Spinal cord (tissue), 10 donors: ENCODE measurements around the gene HDLBP. TPM values are rescaled to one million over a fixed set of nuclear protein-coding genes. Genes with fewer than 3 reads are reported as not detected.

Experiments
- DNase-seq, 6 donors: peaks; one replicate each; pipeline versions ENCODE4 v3.0.0 to v3.0.0-alpha.2; 2013 to 2015; ENCODE audit warnings: low spot score in 6 of 6, low read depth in 4 of 6
- H3K27ac ChIP-seq: one replicate; pipeline ENCODE4 v1.5.1; 2013; ENCODE audit warnings: low read depth, low read length, control low read depth
- H3K27me3 ChIP-seq: one replicate; pipeline ENCODE4 v1.6.1; 2013; ENCODE audit warnings: low read length; ENCODE audit not compliant: control insufficient read depth, insufficient read depth
- H3K36me3 ChIP-seq: one replicate; pipeline ENCODE4 v1.6.1; 2013; ENCODE audit warnings: low read length; ENCODE audit not compliant: control insufficient read depth, insufficient read depth
- H3K4me1 ChIP-seq: one replicate; pipeline ENCODE4 v1.6.1; 2013; ENCODE audit warnings: low read length; ENCODE audit not compliant: control insufficient read depth, insufficient read depth
- H3K4me3 ChIP-seq: one replicate; pipeline ENCODE4 v1.5.1; 2013; ENCODE audit warnings: low read depth, low read length, control low read depth
- H3K9me3 ChIP-seq: one replicate; pipeline ENCODE4 v1.6.1; 2013; ENCODE audit warnings: low read length; ENCODE audit not compliant: control insufficient read depth, insufficient read depth
- WGBS: methylation state at CpG from one replicate; pipeline ENCODE4 v1.1.5; 2013; ENCODE audit warnings: missing lambda C conversion rate; ENCODE audit not compliant: insufficient coverage; 5-methylcytosine and 5-hydroxymethylcytosine counted together
- polyA plus RNA-seq, 2 donors: library from polyadenylated mRNA; unstranded; fragments of 120-200 nt; gene quantifications; one replicate each; pipeline ENCODE4 v1.2.1, GENCODE V29; 2013; ENCODE audit not compliant: insufficient read length in 2 of 2
- total RNA-seq, 2 donors: library from RNA; depleted of rRNA in 1 of 2; stranded (reverse); fragments of 120-200 nt in 1 of 2; fragments of >200 nt in 1 of 2; gene quantifications; one replicate each; pipeline versions ENCODE4 v1.2.3 to v1.2.4, GENCODE V29; 2013 to 2014
- donor health status: healthy.

HDLBP gene
- total and polyA plus RNA-seq, 4 donors: 230 to 355 (median 287) TPM

DNA sequence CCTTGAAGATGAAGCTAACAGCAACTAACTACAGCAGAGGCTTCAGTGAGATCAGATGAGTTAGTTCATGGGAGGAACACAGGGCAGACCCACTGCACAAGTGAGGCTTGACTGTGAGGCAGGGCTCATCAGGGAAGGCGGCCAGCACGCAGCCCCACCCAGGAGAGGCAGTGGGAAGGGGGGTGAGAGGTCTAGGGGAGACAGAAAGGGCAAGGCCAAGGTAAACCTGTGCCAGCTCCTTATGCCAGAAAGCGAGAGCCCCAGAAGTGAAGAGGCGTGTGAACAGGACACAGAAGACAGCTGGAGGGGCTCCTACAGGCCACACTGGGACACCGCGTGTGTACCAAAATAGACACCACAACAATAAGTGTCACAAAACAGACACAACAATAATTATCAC, 78.4 kb downstream of the HDLBP start:
- no peak for DNase-seq
- Histone ChIP-seq H3K27ac (no peak overlapping the region), H3K27me3 (no peaks in the 10 kb centered on the region), H3K36me3 (peaks cover 95% of the 10 kb centered on the region), H3K4me1 (no peaks in the 10 kb centered on the region), H3K4me3 (no peak overlapping the region), H3K9me3 (no peaks in the 10 kb centered on the region)
- 86% methylated on average over 3 of the region's 6 CpGs for WGBS

DNA sequence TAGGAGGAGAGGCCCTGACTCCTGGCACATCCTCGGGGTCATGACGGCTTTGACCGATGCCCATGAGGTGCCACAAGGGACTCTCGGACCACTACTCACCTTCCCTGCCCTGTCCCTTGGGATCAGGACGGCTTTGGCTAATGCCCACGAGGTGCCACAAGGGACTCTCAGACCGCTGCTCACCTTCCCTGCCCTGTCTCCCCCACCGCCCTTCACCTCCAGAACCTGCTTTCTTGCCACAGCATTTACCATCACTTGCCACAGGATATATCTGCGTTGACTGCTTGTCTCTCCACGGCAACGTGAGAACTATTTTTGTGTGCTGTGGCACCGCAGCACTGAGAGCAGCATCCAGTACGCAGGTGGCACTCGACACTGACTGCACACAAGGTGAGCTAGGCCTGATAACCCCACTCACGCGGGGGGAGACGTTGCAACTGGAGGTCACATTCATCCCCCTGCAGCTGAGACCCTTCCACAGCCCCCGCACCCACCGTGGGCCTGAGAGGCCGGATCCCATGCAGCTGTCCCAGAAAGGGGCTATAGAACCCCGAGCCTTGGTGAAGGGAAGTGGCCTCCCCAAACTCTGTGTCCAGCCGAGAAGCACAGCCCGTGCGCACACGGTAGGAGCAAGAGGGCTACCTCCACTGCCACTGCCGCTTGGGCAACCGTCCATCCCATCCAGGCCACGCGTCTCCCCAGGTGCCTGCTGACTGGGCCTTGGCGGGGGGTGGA, 79.4 kb downstream of the HDLBP start:
- H3K27ac ChIP-seq: no peak overlapping the region
- peaks cover 97% of the 10 kb centered on the region for H3K36me3 ChIP-seq
- DNase-seq: no peak
- WGBS: 93% methylated on average over 27 of the region's 30 CpGs
- H3K4me3 ChIP-seq: no peak overlapping the region
- H3K4me1 ChIP-seq: no peaks in the 10 kb centered on the region
- H3K27me3 ChIP-seq: no peaks in the 10 kb centered on the region
- no peaks in the 10 kb centered on the region for H3K9me3 ChIP-seq

DNA sequence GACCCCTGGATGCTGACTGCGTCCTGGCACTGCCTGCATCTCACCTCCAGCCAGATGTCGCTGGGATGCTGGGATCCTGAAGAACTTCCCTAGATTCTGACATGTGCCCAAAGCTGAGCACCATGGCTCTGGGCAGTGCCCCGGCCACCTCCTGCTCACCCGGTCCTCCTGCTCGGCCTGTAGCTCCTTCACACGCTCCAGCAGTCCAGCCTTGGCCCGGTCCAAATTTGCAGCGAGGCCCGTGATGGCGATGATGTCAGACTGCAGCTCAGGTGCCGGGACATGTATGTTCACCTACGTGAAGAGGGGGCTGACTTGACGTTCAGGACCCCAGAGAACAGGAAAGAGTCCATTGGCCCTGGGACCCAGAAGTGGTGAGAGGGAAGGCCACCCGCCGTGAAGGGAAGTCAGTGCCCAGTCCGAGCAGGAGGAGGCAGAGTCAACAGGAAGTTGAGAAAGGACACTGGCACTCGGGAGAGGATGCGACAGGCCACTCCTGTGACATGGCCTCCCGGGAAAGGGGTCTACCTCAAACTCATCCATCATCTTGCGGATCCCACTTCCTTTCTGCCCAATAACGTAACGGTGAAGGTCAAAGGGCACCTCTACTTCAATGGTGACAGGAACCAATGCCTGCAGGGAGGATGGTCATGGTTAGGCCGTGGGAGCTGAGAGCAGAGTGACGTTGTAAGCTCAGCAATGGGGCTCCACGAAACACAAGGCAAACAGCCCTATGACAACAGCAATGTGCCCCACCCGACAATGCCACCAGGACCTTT, 80.3 kb downstream of the HDLBP start:
- Histone ChIP-seq H3K36me3 (peaks cover 97% of the 10 kb centered on the region), H3K27me3 (no peaks in the 10 kb centered on the region), H3K4me1 (no peaks in the 10 kb centered on the region), H3K4me3 (no peak overlapping the region), H3K9me3 (no peaks in the 10 kb centered on the region), H3K27ac (no peak overlapping the region)
- 93% methylated on average over 19 of the region's 26 CpGs for WGBS
- no peak for DNase-seq

DNA sequence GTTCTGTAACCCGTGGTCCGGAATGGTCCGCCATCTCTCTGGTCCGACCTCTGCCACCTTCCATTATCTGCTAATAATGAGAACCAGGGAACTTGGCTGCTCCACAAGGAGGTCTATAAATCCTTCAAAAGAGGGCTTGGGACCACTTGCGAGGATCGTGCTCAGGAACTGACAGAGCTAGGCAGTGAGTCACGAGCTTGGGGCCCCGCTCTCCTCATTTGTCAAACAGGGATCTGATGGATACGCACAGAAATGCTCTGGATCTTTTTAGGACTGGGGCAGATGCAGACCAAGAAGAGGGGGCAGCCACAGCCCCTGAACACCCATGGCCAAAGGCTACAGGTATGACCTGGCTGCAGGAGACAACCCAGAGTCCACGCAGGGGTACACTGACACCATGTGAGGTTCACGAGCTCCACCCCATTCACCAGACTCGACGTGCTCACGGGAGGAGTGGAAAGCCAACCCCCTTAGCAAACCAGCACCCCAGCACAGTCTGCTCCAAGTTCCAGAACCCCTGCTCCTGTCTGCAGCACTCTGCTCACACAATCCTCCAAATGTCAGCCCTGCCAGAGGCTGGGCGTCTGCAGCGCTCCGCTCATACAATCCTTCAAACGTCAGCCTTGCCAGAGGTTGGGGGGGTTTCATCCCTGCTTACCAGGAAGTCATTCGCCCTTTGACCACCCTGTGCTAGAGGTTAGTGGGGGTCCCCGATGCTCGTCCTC, 81.2 kb downstream of the HDLBP start:
- Histone ChIP-seq H3K27me3 (no peaks in the 10 kb centered on the region), H3K36me3 (peaks cover 97% of the 10 kb centered on the region), H3K9me3 (no peaks in the 10 kb centered on the region), H3K4me1 (no peaks in the 10 kb centered on the region), H3K27ac (no peak overlapping the region), H3K4me3 (no peak overlapping the region)
- no peak for DNase-seq
- 86% methylated on average over 17 of the region's 21 CpGs for WGBS

DNA sequence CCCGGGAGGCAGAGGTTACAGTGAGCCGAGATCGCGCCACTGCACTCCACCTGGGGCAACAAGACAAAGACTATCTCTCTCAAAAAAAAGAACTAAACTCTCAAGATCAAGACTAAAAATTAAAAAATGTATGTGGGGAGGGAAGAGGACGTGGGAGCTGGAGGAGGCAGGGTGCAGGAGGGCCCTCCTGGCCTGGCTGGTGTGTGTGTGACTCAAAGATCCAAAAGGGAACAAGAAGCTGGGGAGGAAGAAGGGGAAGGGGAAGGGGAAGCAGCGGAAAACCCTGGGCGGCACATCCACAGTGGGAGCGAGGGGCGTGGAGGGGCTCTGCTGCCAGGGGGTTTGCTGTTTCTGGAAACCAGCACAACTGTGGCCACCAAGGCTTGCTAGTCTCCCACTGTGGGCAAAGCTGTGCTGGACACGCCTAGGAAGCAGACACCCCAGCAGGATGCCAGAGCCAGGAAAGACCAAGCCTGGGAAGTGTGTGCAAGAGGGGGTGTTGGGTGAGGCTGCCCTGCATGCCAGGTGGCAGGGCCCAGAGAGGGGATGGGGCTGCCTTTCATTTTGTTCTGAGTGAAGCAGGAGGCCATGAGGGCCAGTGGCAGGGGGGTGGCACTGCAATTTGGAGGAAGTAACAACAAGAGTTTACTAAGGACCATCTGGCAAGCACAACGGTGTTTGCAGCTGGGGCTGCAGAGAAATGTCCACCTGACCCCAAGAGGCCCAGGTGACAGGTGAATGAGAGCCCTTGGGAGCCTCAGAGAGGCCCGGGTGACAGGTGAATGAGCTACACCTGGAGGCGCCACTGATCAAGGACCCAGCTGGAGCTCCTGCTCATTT, 82.5 kb downstream of the HDLBP start:
- no peak overlapping the region for H3K27ac ChIP-seq
- no peaks in the 10 kb centered on the region for H3K4me1 ChIP-seq
- no peak for DNase-seq
- no peaks in the 10 kb centered on the region for H3K27me3 ChIP-seq
- no peaks in the 10 kb centered on the region for H3K9me3 ChIP-seq
- H3K36me3 ChIP-seq: peaks cover 97% of the 10 kb centered on the region
- H3K4me3 ChIP-seq: no peak overlapping the region
- WGBS: 90% methylated on average over 9 of the region's 13 CpGs

DNA sequence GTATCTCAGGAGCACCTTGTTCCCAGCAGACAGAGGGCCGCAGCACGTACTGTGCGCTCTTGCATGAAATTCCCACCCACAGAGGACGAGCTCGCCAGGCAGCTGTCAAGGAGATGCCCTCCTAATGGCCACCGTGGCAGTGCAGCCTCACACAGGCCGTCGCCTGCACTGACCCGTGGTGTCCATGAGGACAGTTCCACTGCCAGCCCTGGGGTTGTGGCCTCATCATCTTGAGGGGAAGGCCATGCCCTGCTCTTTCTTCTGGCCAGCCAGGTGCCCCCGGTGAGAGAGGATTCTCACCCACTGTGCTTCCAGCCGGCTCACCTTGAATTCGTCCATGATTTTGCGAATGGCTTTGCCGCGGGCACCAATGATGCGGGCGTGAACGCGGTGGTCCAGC, 85.0 kb downstream of the HDLBP start:
- H3K27ac ChIP-seq: no peak overlapping the region
- H3K4me1 ChIP-seq: no peaks in the 10 kb centered on the region
- no peaks in the 10 kb centered on the region for H3K9me3 ChIP-seq
- H3K27me3 ChIP-seq: no peaks in the 10 kb centered on the region
- H3K4me3 ChIP-seq: no peak overlapping the region
- peaks cover 99% of the 10 kb centered on the region for H3K36me3 ChIP-seq
- no peak for DNase-seq
- WGBS: 87% methylated on average over 14 of the region's 19 CpGs

DNA sequence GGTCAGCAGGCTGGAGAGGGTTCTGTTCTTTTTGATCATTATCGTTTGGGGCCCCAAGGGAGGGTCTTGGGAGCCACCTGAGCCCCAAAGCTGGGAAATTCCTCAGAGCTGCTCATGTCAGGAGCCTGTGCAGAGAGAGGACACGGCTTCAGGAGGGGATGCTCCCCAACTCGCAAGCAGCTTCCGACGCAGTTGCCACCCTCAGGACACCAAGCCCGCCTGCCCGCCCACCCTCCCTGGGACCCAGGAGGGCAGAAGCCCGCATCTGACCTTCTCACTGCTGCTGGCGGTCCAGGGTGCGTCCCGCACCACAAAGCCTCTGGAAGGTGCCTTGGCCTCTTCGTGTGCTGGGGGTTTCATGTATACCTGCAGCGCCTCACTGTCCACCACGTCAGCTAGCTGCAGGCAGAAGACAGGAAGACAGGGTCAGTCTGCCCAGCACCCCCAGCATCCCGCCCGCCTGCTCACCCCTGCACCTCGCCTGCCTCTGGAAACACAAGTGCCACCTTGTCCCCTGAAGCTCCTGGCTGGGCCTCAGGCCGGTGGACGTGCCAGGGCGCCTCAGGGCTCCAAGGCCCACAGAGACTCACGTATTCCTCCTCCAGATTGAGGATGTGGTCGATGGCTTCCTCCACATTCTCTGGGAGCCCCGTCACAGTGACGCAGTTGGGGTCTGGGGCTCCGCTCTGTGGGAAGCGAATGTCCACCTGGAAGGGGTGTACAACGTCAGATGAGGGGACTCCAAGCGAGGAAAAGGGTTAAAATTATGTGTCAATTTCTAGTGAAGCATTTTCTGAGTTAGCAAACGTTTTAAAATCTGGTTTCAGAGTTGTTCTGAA, 85.7 kb downstream of the HDLBP start:
- H3K27me3 ChIP-seq: no peaks in the 10 kb centered on the region
- no peak for DNase-seq
- peaks cover 97% of the 10 kb centered on the region for H3K36me3 ChIP-seq
- H3K4me1 ChIP-seq: peaks cover 2% of the 10 kb centered on the region
- WGBS: 95% methylated on average over 24 of the region's 29 CpGs
- H3K27ac ChIP-seq: no peak overlapping the region
- no peak overlapping the region for H3K4me3 ChIP-seq
- H3K9me3 ChIP-seq: no peaks in the 10 kb centered on the region

DNA sequence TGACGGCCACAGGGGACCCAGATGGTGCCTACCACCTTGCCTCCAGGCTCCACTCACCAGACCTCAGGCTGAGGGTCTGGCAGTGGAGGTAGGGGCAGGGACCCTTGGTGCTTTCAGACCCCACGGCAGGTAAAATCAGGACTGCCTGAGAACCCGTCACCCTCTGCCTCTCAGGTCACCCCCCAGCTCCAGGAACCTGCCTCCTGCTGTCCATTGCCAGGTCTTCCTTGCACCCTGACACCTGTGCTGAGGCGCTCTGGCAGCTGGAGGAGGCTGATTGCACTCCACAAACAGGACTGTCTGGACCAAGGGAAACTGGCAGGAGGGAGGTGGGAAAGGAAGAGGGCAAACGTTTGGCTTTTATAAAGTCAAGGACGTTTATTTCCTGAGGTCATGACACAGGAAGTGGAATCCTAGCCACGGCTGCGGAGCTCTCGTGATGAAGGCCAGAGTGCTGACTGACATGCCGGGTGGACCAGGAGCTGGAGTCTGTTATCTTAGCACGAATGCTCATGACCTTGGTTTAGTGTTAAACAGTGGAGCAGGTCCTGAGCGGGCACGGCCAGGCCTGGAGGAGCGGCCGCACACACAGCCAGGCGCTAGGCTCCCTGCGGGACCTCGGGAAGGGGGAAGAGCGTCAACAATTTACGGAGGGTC, 86.5 kb downstream of the HDLBP start:
- H3K36me3 ChIP-seq: peaks cover 90% of the 10 kb centered on the region
- 85% methylated on average over 19 of the region's 20 CpGs for WGBS
- no peaks in the 10 kb centered on the region for H3K9me3 ChIP-seq
- no peak for DNase-seq
- H3K4me3 ChIP-seq: no peak overlapping the region
- H3K27me3 ChIP-seq: no peaks in the 10 kb centered on the region
- H3K4me1 ChIP-seq: peaks cover 9% of the 10 kb centered on the region
- no peak overlapping the region for H3K27ac ChIP-seq
